HepG2 (cell line): ENCODE data around the gene MAN1B1. TPM values are rescaled to one million over a fixed set of nuclear protein-coding genes. Genes with fewer than 3 reads are reported as not detected.

Experiments
- AGO2 ChIP-seq: fragments of 200-400 bp; formaldehyde crosslinking; optimal IDR thresholded peaks from 2 replicates; pipeline ENCODE3; 2017; ENCODE audit warnings: mild to moderate bottlenecking, low read depth, low read length, moderate library complexity
- AKAP8 ChIP-seq: sonication (generic); formaldehyde crosslinking; IDR thresholded peaks from 2 replicates; pipeline ENCODE4 v1.5.1; 2020; ENCODE audit warnings: mild to moderate bottlenecking, missing genetic modification reagents
- ASH2L ChIP-seq: fragments of 300-600, 200-600 bp; sonication (generic); IDR thresholded peaks from 2 replicates; pipeline ENCODE4 v1.7.0; 2017; ENCODE audit warnings: low read depth, mild to moderate bottlenecking, moderate library complexity, mixed read lengths, low read length; ENCODE audit not compliant: insufficient read length
- ATF7 ChIP-seq, 2 experiments: fragments of 450-650 bp in 1 of 2; sonication (generic) in 1 of 2; formaldehyde crosslinking in 1 of 2; IDR thresholded peaks; 2 replicates each; pipeline versions ENCODE4 v1.4.0 to v1.6.1; 2016 to 2020; ENCODE audit warnings: antibody characterized with exemption in 1 of 2, mild to moderate bottlenecking in 1 of 2, missing genetic modification reagents in 1 of 2
- BRF2 ChIP-seq: sonication (generic); formaldehyde crosslinking; IDR thresholded peaks from 2 replicates; pipeline ENCODE4 v1.8.1; 2022; ENCODE audit warnings: mild to moderate bottlenecking, missing genetic modification reagents
- CBX1 ChIP-seq: IDR thresholded peaks from one replicate; pipeline ENCODE4 v1.6.1; 2016; ENCODE audit warnings: antibody characterized with exemption, low read depth
- CBX5 ChIP-seq: sonication (generic); formaldehyde crosslinking; IDR thresholded peaks from 2 replicates; pipeline ENCODE4 v1.4.0; 2020; ENCODE audit warnings: missing genetic modification reagents, borderline replicate concordance
- FOXJ3 ChIP-seq: sonication (generic); formaldehyde crosslinking; IDR thresholded peaks from 2 replicates; pipeline ENCODE4 v1.4.0; 2020; ENCODE audit warnings: missing genetic modification reagents, mild to moderate bottlenecking, borderline replicate concordance
- MBNL3 ChIP-seq: fragments of 250-450 bp; sonication (Bioruptor Pico); conservative IDR thresholded peaks from 2 replicates; pipeline ENCODE4 v1.8.0; 2022; ENCODE audit warnings: mild to moderate bottlenecking, inconsistent platforms
- NCOR1 ChIP-seq: fragments of 200-600 bp; sonication (generic); IDR thresholded peaks from 2 replicates; pipeline ENCODE4 v1.7.0; 2017; ENCODE audit warnings: antibody characterized with exemption, low read length, borderline replicate concordance
- NONO ChIP-seq, 2 experiments: fragments of 450-650 bp in 1 of 2; sonication (generic) in 1 of 2; formaldehyde crosslinking in 1 of 2; IDR thresholded peaks in 1 of 2; conservative IDR thresholded peaks in 1 of 2; 2 replicates each; pipeline versions ENCODE4 v1.6.1 to v1.8.0; 2017 to 2022; ENCODE audit warnings: mild to moderate bottlenecking in 1 of 2, missing genetic modification reagents in 1 of 2, moderate library complexity in 1 of 2
- PRPF4 ChIP-seq: fragments of 200-400 bp; formaldehyde crosslinking; IDR thresholded peaks from 2 replicates; pipeline ENCODE4 v1.6.1; 2016; ENCODE audit warnings: low read length, low read depth; ENCODE audit not compliant: poor library complexity, severe bottlenecking
- ZNF30 ChIP-seq: sonication (generic); formaldehyde crosslinking; IDR thresholded peaks from 2 replicates; pipeline ENCODE4 v1.5.0; 2020; ENCODE audit warnings: mild to moderate bottlenecking, missing genetic modification reagents
- ZNF318 ChIP-seq: sonication (generic); formaldehyde crosslinking; IDR thresholded peaks from 2 replicates; pipeline ENCODE4 v1.4.0; 2020; ENCODE audit warnings: mild to moderate bottlenecking, missing genetic modification reagents
- ZNF337 ChIP-seq: sonication (generic); formaldehyde crosslinking; IDR thresholded peaks from 2 replicates; pipeline ENCODE4 v1.5.1; 2020; ENCODE audit warnings: missing genetic modification reagents, low read depth, mild to moderate bottlenecking, borderline replicate concordance
- ZNF546 ChIP-seq: sonication (generic); formaldehyde crosslinking; conservative IDR thresholded peaks from 2 replicates; pipeline ENCODE4 v1.8.1; 2023; ENCODE audit warnings: mild to moderate bottlenecking, missing genetic modification reagents
- ZNF547 ChIP-seq: sonication (generic); formaldehyde crosslinking; IDR thresholded peaks from 2 replicates; pipeline ENCODE4 v1.5.1; 2020; ENCODE audit warnings: mild to moderate bottlenecking, missing genetic modification reagents
- ZNF674 ChIP-seq: sonication (generic); formaldehyde crosslinking; IDR thresholded peaks from 2 replicates; pipeline ENCODE4 v1.5.0; 2020; ENCODE audit warnings: low read depth, mild to moderate bottlenecking, missing genetic modification reagents
- ZNF775 ChIP-seq: sonication (generic); formaldehyde crosslinking; IDR thresholded peaks from 2 replicates; pipeline ENCODE4 v1.4.0; 2020; ENCODE audit warnings: missing genetic modification reagents, mild to moderate bottlenecking, moderate library complexity, borderline replicate concordance
- ZSCAN30 ChIP-seq: sonication (generic); formaldehyde crosslinking; IDR thresholded peaks from 2 replicates; pipeline ENCODE4 v1.5.0; 2020; ENCODE audit warnings: mild to moderate bottlenecking, missing genetic modification reagents
- polyA plus RNA-seq, 8 experiments: library from polyadenylated mRNA; depleted of rRNA in 3 of 8; stranded (reverse) in 7 of 8; unstranded in 1 of 8; fragments of >200 nt; fragmentation: Illumina TruSeq in 4 of 8; extraction: Trizol in 4 of 8; gene quantifications; 2 replicates each; pipeline versions ENCODE4 v1.2.1 to v1.2.3, GENCODE V29; 2011 to 2016; ENCODE audit warnings: low read depth in 4 of 8, missing spikeins in 1 of 8, mixed read lengths in 1 of 8; ENCODE audit not compliant: insufficient read depth in 1 of 8
- total RNA-seq, 5 experiments: library from RNA; depleted of rRNA; stranded (reverse); fragments of >200 nt; fragmentation: Illumina TruSeq; extraction: Trizol; gene quantifications; 2 replicates each; pipeline ENCODE4 v1.2.3, GENCODE V29; 2016; ENCODE audit warnings: low read depth in 1 of 5

Gene MAN1B1
- total and polyA plus RNA-seq, 2 of the 13 experiments (the other 11 are each of a cell fraction or from before 2014, with no cell fraction given) = 48.9 to 59.5 TPM

GRCh38 chr9:137063311-137064026 is 23.3 kb upstream of the MAN1B1 start (continued):
- no peak for TF ChIP-seq ZNF337
- no peak for TF ChIP-seq NCOR1
- TF ChIP-seq CBX1 = no peak
- TF ChIP-seq AKAP8 = no peak
- no peak for TF ChIP-seq CBX5 (CRISPR knock-in tag)
- TF ChIP-seq ZNF547 (CRISPR knock-in tag) = 0 out of 2 replicates have a peak, but pooled peaks have one; percentile 3
- TF ChIP-seq ZNF775 (CRISPR knock-in tag) = no peak
- no peak for TF ChIP-seq ATF7 (IDR thresholded peaks at IDR 0.05)
- no peak for TF ChIP-seq ATF7 (CRISPR knock-in tag; IDR thresholded peaks at IDR 0.05)
- 0 out of 2 replicates have a peak, but pooled peaks have one; percentile 53 for TF ChIP-seq ZNF546
- TF ChIP-seq ASH2L = no peak
- TF ChIP-seq ZNF674 = no peak
- TF ChIP-seq FOXJ3 = no peak
- no peak for TF ChIP-seq ZNF30 (CRISPR knock-in tag)
- TF ChIP-seq PRPF4 = no peak
- TF ChIP-seq ZNF318 (CRISPR knock-in tag) = no peak
- TF ChIP-seq BRF2 (CRISPR knock-in tag) = no peak
- TF ChIP-seq ZSCAN30 (CRISPR knock-in tag) = no peak
- no peak for TF ChIP-seq NONO (IDR thresholded peaks at IDR 0.05)
- TF ChIP-seq NONO (CRISPR knock-in tag; conservative IDR thresholded peaks at IDR 0.05) = no peak; the same call in 1 of the 2 replicates
- peak; percentile 32 for TF ChIP-seq AGO2
- TF ChIP-seq MBNL3 (CRISPR knock-in tag) = no peak
